CD4-positive, alpha-beta T cell treated with Interleukin-17A for 4 hours (primary cell): Measurements from ENCODE around the gene IQCE.

Source experiments
- DNase-seq: peaks from one replicate; pipeline ENCODE4 v3.0.0-alpha.2; 2020; ENCODE audit warnings: mixed read lengths

Gene IQCE, protein sequence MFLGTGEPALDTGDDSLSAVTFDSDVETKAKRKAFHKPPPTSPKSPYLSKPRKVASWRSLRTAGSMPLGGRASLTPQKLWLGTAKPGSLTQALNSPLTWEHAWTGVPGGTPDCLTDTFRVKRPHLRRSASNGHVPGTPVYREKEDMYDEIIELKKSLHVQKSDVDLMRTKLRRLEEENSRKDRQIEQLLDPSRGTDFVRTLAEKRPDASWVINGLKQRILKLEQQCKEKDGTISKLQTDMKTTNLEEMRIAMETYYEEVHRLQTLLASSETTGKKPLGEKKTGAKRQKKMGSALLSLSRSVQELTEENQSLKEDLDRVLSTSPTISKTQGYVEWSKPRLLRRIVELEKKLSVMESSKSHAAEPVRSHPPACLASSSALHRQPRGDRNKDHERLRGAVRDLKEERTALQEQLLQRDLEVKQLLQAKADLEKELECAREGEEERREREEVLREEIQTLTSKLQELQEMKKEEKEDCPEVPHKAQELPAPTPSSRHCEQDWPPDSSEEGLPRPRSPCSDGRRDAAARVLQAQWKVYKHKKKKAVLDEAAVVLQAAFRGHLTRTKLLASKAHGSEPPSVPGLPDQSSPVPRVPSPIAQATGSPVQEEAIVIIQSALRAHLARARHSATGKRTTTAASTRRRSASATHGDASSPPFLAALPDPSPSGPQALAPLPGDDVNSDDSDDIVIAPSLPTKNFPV

DNA sequence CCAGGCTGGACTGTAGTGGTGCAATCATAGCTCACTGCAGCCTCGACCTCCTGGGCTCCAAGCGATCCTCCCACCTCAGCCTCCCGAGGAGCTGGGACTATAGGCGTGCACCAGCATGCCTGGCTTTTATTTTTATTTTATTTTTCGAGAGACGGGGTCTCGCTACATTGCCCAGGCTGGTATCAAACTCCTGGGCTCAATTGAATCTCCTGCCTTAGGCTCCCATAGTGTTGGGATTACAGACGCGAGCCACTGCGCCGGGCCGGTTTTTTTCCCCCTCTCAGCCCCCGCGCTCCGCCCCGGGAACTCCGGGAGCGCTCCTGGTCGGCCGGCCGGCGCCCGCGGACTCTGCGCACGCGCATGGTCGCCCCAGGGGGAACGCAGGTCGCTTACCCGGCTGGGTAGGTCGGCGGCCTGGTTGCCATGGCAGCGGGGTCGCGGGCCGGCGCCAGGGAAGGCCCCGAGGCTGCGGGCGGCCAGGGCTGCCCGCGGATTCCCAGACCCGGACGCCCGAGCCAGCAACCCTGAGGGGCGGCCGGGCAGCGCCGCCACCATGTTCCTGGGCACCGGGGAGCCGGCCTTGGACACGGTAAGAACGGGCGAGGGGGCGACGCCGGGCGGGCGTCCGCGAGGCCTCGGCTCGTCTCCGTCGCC, at the start of gene IQCE:
IQCE (plus strand) TSS at position 351 of the 654 bp plus-strand sequence; CDS start at position 554, 203 bp downstream.
- DNase-seq: peak; percentile 94

DNA sequence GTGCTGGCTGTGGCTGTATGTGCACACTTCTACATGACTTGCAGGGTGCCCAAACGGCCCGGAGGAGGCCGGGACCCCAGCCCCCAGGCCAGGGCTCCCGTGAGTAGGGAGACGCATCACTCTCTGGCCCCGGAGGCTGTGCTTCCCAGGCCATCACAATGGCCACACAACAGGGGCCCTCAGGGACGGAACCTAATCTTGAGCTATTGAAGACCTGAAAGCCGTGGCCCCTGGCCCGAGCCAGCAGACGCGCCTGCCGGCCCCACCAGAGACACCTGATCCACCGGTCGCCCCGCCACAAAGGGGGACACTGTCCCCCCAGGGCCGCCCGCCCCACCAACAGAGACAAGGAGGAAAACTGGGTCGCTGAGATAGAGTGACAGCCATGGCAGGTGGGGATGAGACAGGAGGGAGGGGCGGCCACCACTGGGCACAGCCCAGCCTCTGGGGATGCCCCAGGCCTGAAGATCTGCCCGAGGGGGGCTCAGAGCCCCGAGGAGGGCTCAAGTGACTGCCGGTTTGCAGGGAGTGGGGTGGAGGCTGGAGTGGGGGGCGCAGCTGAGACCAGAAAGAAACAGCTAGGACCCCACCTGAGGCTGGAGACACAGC, 49.4 kb upstream of the IQCE start:
- no peak for DNase-seq

DNA sequence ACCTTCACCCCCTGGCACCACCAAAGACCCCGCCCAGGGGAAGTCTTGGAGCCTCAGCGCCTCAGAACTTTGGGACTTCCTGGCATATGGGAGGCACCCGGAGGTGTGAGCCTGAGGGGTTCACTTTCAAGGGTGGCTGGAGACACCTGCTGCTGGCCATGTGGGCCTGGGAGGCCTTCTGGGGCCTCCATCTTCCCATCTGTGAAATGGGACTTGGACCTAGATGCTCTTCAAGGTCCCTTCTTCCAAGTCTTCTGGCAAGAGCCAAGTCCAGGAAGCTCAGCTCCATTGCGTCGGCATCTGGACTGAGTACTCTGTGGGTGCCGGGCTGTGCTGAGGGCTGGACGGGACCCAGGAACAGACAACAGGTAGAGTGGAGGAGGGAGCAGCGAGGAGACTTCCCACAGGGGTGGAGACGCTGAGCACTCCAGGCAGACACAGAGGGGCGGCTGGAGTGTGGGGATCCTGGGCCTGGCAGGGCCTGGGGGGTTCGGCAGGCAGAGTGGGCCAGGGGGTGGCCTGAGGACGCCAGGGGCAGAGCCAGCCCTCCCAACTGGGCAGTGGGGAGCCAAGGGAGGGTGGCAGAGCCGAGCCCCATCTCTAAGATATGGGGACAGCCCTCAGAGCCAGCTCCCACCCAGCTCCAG, 48.5 kb upstream of the IQCE start:
- DNase-seq: no peak

DNA sequence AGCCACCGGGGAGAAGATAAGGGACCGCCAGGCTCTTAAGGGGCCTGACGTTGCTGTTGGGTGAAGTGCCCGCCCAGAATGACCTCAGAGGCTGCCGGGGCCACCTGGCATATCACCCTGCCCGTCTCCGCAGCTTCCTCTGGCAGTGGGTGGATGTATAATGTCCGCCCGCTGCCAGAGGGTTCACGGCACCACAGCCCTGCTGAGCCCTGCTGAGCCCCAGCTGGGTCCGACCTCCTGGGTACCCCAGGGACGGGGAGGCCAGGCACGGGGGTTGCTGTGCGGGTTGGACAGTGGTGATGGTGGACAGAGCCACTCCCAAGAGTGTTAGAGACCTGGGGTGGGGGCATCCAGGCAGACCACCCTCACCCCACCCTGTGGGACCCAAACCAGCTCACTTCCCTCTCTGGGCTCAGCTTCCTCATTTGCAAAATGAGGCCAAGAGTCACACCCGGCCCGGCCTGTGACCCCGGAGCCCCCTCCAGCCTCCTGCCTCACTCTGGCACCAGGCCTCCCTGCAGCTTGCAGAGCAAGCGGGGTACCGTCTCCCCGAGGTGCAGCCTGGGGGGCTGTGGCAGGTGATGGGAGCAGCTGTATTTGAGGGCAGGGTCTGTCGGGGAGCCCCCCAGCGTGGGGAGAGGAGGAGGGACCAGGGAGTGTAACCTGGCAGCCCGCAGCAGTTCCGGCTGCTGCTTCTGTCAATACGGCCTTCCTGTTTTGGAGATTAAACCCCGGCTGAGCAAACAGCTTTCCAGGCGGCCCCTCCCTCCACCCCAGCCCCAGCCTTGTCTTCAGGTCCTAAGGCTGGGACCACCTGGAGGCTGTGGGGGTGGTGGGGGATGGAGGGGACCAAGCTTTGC, 47.6 kb upstream of the IQCE start:
- DNase-seq: peak; percentile 82

DNA sequence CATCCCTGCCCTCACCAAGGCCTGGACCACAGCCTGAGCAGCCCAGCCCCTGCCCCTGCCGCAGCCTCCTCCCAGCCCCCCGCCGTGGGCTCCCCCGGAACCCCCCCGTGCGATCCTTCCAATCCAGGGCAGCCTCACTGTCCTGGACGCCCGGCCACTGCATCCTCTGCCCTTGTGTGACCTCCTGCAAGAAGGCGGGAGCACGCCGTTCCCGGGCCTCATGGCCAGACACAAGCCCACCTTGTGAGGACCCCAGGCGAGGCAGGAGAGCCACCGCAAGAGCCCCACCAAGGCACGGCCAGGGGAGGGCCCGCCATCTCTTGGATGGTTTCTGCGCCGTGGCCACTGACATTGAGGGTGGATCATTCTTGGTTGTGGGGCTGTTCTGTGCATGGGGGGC, 47.0 kb upstream of the IQCE start:
- DNase-seq: no peak

DNA sequence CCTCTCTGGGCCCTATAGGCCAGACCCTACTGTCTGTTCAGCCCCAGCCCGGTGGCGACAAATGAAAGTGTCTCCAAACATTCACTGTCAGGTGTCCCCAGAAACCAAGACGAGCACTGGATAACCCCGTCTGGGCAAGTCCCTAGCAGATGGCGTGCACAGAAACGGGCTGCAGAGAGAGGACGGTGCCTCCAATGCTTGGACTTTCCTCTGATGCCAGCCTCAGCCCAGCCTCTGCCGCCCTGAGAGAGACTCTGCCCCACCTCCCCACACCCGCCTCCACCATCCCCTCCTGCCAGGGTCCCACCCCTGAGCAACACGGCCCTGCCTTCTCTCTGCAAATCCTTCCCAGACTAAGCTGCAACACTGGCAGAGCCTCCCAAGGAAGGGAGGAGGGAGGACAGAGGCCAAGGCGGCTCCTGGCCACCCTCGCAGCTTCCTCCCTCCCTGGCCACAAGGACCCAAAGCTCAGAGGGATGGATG, 46.6 kb upstream of the IQCE start:
- DNase-seq: peak; percentile 45

DNA sequence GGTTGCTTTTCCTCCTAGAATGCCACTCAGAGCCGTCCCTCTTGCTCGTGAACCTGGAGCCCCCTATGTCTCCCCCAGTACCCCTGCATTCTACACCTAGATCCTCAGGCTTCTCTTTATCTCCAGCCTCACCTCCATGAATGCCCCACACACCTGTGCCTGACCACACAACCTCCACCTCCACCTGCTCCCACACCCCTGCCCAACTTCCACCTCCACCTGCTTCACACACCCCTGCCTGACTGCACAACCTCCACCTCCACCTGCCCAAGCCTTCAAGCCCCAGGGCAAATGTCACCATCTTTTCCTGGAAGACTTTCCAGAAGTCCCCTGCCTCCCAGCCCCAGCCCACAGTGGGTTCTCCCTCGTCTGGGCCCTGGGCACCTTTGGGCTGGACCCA, 46.1 kb upstream of the IQCE start:
- DNase-seq: no peak

DNA sequence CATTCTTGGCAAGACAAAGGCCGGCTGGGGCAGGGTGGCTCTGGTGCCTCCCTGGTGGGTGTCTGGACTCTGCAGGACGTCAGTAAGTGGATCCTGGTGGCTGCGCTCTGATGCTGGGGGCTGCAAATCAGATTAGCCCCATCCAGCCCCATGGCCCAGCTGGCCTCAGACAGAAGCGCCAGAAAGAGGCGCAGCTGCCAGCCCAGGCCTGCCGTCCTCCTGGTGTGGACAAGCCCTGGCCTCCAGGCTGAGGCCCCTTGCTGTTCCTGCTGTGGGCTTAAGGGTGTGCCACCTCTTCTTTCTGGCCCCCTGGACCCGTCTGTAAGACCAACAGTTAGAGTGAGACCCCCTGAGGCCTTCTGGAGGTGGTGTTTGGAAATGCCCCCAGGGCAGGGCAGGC, 45.1 kb upstream of the IQCE start:
- DNase-seq: no peak

DNA sequence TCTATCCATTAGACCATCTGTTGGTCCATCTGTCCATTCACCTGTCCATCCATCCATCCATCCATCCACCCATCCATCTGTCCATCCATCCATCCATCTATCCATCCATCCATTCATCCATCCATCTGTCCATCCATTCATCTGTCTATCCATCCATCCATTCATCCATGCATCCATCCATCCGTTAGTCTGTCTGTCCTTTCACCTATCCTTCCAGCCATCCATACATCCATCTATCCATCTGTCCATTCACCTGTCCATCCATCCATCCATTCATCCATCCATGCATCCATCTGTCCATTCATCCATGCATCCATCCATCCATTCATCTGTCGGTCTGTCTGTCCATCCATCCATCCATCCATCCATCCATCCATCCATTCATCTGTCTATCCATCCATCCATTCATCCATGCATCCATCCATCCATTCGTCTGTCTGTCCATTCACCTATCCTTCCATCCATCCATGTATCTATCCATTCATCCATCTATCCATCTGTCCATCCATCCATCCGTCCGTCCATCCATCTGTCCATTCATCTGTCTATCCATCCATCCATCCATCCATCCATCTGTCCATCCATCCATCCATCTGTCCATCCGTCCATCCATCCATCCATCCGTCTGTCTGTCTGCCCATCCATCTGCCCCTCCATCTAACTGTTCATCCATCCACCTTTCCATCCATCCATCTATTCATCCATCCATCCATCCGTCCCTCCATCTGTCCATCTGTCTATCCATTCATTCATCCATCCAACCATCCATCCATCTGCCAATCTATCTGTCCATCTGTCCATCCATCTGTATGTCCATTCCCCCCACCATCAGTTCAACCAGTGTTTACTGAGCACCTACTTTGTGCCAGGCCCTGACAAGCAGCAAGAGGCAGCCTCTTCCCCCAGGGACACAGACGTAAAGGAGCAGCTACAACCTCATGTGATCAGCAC, 44.0 kb upstream of the IQCE start:
- DNase-seq: no peak

DNA sequence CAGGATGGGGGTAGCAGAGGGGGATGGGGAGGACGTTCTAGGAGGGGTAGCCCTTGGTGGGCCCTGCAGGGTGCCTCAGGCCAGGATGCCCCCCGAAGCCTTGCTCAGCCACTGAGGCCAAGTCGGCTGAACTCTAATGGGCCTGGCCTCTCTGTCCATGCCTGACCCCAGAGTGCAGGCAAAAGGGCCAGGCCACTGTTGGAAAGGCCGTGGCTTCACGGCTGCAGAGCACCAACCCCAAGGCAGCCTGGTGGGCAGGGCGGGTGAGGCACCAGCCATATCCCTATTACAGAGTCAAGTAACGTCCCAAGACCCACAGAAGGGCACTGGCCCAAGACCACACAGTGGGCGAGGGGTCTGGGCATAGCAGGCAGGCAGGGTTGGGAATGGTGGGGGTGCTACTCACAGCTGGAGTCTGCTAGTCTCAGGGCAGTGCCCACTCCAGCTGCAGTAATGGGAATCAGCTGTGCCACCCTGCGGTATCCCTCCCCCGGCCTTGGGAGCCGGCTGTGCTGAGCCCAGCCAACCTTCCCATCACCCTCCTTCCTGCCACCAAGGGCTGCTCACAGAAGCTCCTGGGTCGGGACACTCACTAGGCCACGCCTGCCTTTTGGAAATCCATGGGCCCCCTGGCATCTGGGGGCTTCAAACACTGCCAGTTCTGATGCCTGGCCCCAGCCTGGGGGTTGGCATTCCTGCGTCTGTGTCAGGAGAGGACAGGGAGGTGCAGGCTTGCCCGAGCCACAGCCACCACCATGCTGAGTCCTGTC, 43.2 kb upstream of the IQCE start:
- no peak for DNase-seq

DNA sequence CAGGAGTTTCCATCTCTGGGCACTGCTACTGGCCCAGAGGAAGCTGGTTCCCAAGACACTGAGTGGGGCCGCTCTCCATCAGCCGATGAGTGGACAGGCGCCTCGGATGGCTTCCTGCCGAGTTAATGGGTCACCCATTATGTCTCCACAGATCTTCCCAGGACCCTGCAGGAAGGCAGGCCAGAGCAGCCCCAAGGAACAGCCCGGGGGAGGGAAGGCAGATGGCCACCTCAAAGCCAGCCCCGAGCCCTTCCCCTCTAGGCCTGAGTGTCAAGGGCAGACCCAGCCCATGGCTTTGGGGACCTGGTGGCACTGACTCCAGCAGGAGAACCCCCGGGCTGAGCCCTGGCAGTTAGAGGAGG, 42.6 kb upstream of the IQCE start:
- DNase-seq: no peak

DNA sequence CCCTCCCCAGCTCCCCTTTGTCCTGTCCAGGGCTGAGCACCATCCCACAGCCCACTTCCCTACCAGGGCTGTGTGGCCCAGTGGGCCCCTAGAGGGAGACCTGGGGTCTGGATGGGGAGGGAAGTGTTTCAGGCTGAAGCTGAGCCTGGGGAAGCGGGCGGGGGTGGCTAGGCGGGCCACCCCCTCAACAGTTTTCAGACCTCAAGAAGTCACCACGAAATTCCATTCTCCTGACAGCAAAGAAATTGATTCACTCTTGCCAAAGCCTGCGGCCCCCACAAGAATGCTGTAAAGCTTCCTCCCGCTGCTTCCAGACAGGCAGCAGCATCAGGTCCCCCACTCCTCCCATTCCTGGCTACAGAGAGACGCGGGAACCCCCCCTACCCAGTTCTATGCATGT, 41.8 kb upstream of the IQCE start:
- no peak for DNase-seq

DNA sequence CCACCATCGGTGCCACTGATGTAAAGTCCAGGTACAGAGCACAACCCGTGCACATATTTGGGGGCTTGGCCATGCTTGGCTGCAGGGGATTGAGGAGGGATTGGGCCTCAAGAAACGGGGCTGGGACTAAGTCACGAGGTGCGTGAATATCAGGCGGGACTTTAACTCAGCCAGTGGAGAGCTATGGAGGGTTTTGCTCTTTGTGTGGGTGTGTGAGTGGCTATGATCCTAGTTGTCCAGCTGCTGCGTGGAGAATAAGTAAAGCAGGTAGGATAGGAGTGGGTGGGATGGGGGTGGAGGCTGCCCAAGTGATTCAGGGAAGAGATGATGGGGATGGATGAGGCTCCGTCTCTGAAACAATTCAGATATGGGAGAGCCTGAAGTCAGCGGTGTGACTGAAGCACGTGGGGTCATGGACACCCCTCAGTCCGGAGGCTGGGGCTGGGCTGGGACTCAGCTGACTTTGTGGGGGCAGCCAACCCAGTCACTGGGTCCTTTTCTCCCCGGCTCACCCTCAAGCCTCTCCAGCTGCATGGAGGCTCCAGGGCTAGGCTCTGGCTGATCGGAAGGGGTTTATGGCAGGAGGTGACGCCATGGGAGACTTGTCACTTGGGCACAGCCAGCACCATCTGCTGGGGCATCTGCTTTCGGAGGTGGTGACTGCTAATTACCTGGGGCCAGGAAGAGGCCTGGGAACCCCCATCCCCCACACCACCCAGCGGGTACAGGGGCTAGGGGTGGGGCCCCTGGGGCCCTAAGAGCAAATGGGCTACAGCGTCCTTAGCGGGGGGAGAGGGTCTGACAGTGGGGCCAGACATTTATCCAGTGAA, 40.9 kb upstream of the IQCE start:
- DNase-seq: no peak

DNA sequence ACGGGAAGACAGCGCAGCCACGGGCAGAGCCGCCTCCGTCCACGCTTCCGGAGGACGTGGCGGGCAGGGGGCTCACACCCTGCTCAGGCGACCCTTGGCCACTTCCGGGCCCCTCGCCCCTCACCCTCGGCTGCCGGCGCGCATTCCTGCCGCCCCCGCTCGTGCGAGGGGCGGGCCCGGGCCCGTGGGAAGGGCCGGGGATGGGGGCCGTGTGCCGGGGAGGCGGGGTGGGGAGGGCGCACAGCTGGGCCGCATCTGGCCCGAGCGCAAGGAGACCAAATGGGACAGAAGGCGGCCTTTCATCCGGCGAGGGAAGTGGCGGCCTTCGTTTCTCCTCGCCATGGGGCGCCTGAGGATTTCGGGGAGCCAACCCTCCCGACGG, 40.1 kb upstream of the IQCE start:
- no peak for DNase-seq

DNA sequence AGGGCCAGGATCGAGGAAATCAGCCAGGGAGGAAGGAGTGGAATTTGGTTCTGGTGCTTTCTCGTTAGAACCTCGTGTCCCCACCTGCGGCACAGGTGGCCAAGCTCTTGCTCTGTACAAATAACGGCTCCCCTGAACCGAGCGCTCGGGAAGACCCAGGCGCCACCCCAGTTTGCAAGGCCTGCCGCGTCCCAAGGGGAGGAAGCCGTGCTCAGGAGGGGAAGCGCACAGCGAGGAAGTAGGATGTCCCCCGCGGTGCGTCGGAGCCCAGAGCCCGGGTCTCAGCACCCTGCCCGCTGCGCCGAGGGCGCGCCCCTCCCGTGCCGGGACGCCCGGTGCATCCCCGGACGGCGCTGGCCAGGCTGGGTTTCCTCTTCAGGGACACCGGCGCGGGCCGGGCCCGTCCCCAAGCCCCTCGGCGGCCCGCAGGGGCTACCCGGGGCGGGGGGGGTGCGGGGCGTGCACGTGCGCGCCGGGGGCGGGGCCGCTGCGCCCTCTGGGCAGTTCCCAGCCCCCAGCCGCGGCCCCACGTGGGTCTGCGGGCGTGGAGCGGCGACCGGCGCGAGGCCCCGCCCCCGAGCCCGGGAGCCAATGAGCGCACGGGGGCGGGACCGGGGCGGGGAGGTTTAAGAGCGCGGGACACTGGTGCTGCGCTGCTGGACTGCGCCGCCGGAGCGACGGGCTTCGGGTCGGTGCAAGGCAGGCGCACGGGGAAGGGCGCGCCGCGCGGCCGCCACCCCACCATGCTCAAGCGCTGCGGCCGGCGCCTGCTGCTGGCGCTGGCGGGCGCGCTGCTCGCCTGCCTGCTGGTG, 39.5 kb upstream of the IQCE start, which contains the start of gene LFNG:
LFNG (plus strand) TSS at position 656 of the 812 bp plus-strand sequence; CDS start at position 744, 88 bp downstream.
- peak; percentile 95 for DNase-seq

DNA sequence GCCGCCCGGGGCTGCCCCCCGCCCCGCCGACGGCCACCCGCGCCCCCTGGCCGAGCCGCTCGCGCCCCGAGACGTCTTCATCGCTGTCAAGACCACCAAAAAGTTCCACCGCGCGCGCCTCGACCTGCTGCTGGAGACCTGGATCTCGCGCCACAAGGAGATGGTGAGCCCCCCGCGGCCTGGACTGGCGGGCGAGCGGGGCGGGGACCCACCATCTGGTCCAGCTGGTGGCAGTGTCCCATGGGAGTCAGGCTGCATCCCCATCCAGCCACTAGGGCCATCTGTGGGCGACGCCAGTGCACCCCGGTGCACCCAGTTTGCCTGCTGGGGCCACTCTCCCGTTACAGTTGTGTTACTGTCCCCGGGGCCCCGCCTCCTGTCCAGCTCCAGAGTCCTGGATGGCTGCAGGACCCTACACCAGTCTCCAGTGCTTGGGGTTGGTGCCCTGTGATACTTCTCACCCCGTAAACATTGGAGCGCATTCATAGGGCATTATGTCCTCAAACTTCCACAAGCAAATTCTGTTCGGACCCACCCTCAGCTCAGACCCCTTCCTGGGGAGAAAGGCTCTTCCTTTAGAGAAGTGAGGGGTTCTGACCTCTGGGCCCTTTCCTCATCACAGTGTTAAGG, 38.5 kb upstream of the IQCE start:
- peak; percentile 55 for DNase-seq

DNA sequence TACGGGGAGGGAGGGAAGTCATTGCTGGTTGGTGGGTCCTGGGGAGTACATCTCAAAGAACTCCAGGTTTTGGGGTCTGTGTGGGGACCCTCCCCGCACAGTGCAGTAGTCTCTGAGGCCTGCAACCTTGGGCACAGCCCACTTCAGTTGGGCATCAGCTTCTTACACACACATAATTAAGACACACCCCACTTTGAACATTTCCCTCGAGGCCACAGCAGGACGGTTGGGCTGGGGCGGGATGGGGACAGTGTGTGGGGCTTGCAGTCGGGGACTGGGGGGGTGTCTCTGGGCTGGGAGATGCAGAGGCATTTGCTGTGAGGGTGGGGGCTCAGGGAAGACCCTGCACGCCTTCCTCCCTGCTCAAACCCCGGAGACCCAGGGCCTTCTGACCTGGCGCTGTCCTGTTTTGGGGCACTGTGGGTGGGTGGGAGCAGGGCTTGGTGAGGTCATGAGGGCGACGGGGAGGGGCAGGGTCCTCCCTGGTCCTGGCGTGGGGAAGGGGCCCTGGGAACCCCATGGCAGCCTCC, 38.0 kb upstream of the IQCE start:
- DNase-seq: peak; percentile 42
